H9 (cell line): Measurements from ENCODE around the gene JMJD1C. TPM values are rescaled to one million over a fixed set of nuclear protein-coding genes. Genes with fewer than 3 reads are reported as not detected.

Source experiments
- DNase-seq: peaks from one replicate; pipeline ENCODE4 v3.0.0-alpha.2; 2017
- H2AFZ ChIP-seq: one replicate; pipeline ENCODE4 v1.6.1; 2013; ENCODE audit warnings: mild to moderate bottlenecking, low read length, control low read depth, moderate library complexity
- H2AK5ac ChIP-seq: 2 replicates; pipeline ENCODE4 v1.6.1; 2013; ENCODE audit warnings: low read length, control low read depth, mixed read lengths; ENCODE audit not compliant: insufficient read length
- H2BK120ac ChIP-seq: one replicate; pipeline ENCODE4 v1.6.1; 2013; ENCODE audit warnings: low read depth, mild to moderate bottlenecking, low read length, control low read depth, inconsistent platforms; ENCODE audit not compliant: poor library complexity, severe bottlenecking
- H2BK12ac ChIP-seq: 2 replicates; pipeline ENCODE4 v1.6.1; 2013; ENCODE audit warnings: low read length, control low read depth, mixed read lengths, low read depth; ENCODE audit not compliant: insufficient read length
- H2BK15ac ChIP-seq: 2 replicates; pipeline ENCODE4 v1.6.1; 2013; ENCODE audit warnings: low read depth, low read length, control low read depth
- H2BK20ac ChIP-seq: one replicate; pipeline ENCODE4 v1.6.1; 2013; ENCODE audit warnings: low read depth, mild to moderate bottlenecking, low read length, control low read depth, inconsistent platforms; ENCODE audit not compliant: poor library complexity, severe bottlenecking
- H2BK5ac ChIP-seq: 2 replicates; pipeline ENCODE4 v1.6.1; 2013; ENCODE audit warnings: low read length, control low read depth, mixed read lengths; ENCODE audit not compliant: insufficient read length
- H3K14ac ChIP-seq: 2 replicates; pipeline ENCODE4 v1.6.1; 2013; ENCODE audit warnings: low read length, control low read depth; ENCODE audit not compliant: insufficient read depth
- H3K18ac ChIP-seq: 2 replicates; pipeline ENCODE4 v1.6.1; 2013; ENCODE audit warnings: low read depth, mild to moderate bottlenecking, mixed read lengths, low read length, control low read depth; ENCODE audit not compliant: insufficient read length
- H3K23ac ChIP-seq: 2 replicates; pipeline ENCODE4 v1.6.1; 2013; ENCODE audit warnings: low read length, control low read depth, mixed read lengths, low read depth; ENCODE audit not compliant: insufficient read length
- H3K23me2 ChIP-seq: 2 replicates; pipeline ENCODE4 v1.6.1; 2013; ENCODE audit warnings: low read depth, mild to moderate bottlenecking, mixed read lengths, low read length, control low read depth; ENCODE audit not compliant: insufficient read length, poor library complexity, severe bottlenecking
- H3K27ac ChIP-seq: 2 replicates; pipeline ENCODE4 v1.5.1; 2013; ENCODE audit warnings: low read length, control low read depth, mixed read lengths, low read depth; ENCODE audit not compliant: insufficient read length
- H3K27me3 ChIP-seq: 2 replicates; pipeline ENCODE4 v1.6.1; 2013; ENCODE audit warnings: low read length, control low read depth, inconsistent platforms; ENCODE audit not compliant: insufficient read depth
- H3K4ac ChIP-seq: 2 replicates; pipeline ENCODE4 v1.6.1; 2013; ENCODE audit warnings: low read depth, mild to moderate bottlenecking, control low read depth, inconsistent platforms, low read length, moderate library complexity
- H3K4me1 ChIP-seq: 2 replicates; pipeline ENCODE4 v1.6.1; 2013; ENCODE audit warnings: low read length, control low read depth, inconsistent platforms; ENCODE audit not compliant: insufficient read depth
- H3K4me2 ChIP-seq: 2 replicates; pipeline ENCODE4 v1.6.1; 2013; ENCODE audit warnings: low read length, control low read depth, mixed read lengths; ENCODE audit not compliant: insufficient read length, insufficient read depth
- H3K56ac ChIP-seq: 2 replicates; pipeline ENCODE4 v1.6.1; 2013; ENCODE audit warnings: low read depth, mild to moderate bottlenecking, mixed read lengths, low read length, control low read depth; ENCODE audit not compliant: insufficient read length
- H3K79me1 ChIP-seq: 2 replicates; pipeline ENCODE4 v1.6.1; 2013; ENCODE audit warnings: low read depth, mild to moderate bottlenecking, moderate library complexity, low read length, control low read depth, inconsistent platforms; ENCODE audit not compliant: insufficient read depth, poor library complexity, severe bottlenecking
- H3K79me2 ChIP-seq: 2 replicates; pipeline ENCODE4 v1.6.1; 2013; ENCODE audit warnings: low read length, control low read depth, inconsistent platforms; ENCODE audit not compliant: insufficient read depth
- H3K9ac ChIP-seq: 2 replicates; pipeline ENCODE4 v1.6.1; 2013; ENCODE audit warnings: low read length, control low read depth, mixed read lengths; ENCODE audit not compliant: insufficient read length; ENCODE audit errors: extremely low read depth
- H3K9me3 ChIP-seq: one replicate; pipeline ENCODE4 v1.6.1; 2013; ENCODE audit warnings: low read depth, low read length, inconsistent platforms; ENCODE audit not compliant: control insufficient read depth
- H3T11ph ChIP-seq: one replicate; pipeline ENCODE4 v1.6.1; 2013; ENCODE audit warnings: mild to moderate bottlenecking, low read length, control low read depth, inconsistent platforms
- H4K20me1 ChIP-seq: one replicate; pipeline ENCODE4 v1.6.1; 2013; ENCODE audit not compliant: control insufficient read depth, insufficient read length, insufficient read depth
- H4K5ac ChIP-seq: 2 replicates; pipeline ENCODE4 v1.6.1; 2013; ENCODE audit warnings: low read depth, mild to moderate bottlenecking, mixed read lengths, low read length, control low read depth; ENCODE audit not compliant: insufficient read length
- H4K8ac ChIP-seq: replicated peaks from 2 replicates; pipeline ENCODE4 v1.6.1; 2013; ENCODE audit warnings: low read length, control low read depth, mixed read lengths, low read depth; ENCODE audit not compliant: insufficient read length
- H4K91ac ChIP-seq: 2 replicates; pipeline ENCODE4 v1.6.1; 2013; ENCODE audit warnings: low read depth, mild to moderate bottlenecking, moderate library complexity, mixed read lengths, low read length, control low read depth; ENCODE audit not compliant: insufficient read length
- H3K27ac Mint-ChIP-seq, 3 experiments: 2 replicates in 2 of 3; 3 replicates in 1 of 3; pipeline ENCODE4 v1.8.0; 2020 to 2021; ENCODE audit warnings: mixed read lengths in 3 of 3, mild to moderate bottlenecking in 1 of 3, moderate library complexity in 1 of 3
- H3K27me3 Mint-ChIP-seq: 2 replicates; pipeline ENCODE4 v1.8.0; 2021; ENCODE audit warnings: low read depth, mild to moderate bottlenecking, moderate library complexity, mixed read lengths
- H3K36me3 Mint-ChIP-seq, 3 experiments: 2 replicates in 2 of 3; 3 replicates in 1 of 3; pipeline ENCODE4 v1.8.0; 2020 to 2021; ENCODE audit warnings: low read depth in 3 of 3, mixed read lengths in 3 of 3; ENCODE audit not compliant: insufficient read depth in 1 of 3
- H3K4me1 Mint-ChIP-seq, 2 experiments: 2 replicates each; pipeline ENCODE4 v1.8.0; 2020; ENCODE audit warnings: mixed read lengths in 2 of 2
- H3K4me3 Mint-ChIP-seq, 2 experiments: 2 replicates in 1 of 2; 3 replicates in 1 of 2; pipeline ENCODE4 v1.8.0; 2020 to 2021; ENCODE audit warnings: mild to moderate bottlenecking in 2 of 2, mixed read lengths in 2 of 2, moderate library complexity in 1 of 2
- H3K9me3 Mint-ChIP-seq, 2 experiments: 2 replicates in 1 of 2; 3 replicates in 1 of 2; pipeline ENCODE4 v1.8.0; 2020; ENCODE audit warnings: mild to moderate bottlenecking in 2 of 2, mixed read lengths in 2 of 2, moderate library complexity in 1 of 2
- WGBS: extraction: QIAGEN DNeasy Blood & Tissue Kit; methylation state at CpG from one replicate; pipeline ENCODE4 v1.1.7; 2013; ENCODE audit warnings: missing lambda C conversion rate, low lambda C conversion rate, mixed read lengths; ENCODE audit not compliant: insufficient read length; ENCODE audit errors: extremely low coverage; 5-methylcytosine and 5-hydroxymethylcytosine counted together
- total RNA-seq: library from RNA; stranded (reverse); gene quantifications from 2 replicates; pipeline ENCODE4 v1.2.1, GENCODE V29; 2021
- TF ChIP-seq, protein P1 (sequence below): fragments of 200-600 bp; sonication (generic); conservative IDR thresholded peaks from 3 replicates; pipeline ENCODE4 v1.8.0; 2021; ENCODE audit warnings: antibody characterized with exemption, mild to moderate bottlenecking

JMJD1C gene
- total RNA-seq, 1 experiment from 2014 or later, result 200 TPM

GRCh38 chr10:63199716-63200115, 266.1 kb downstream of the JMJD1C start:
- Histone ChIP-seq H3K23ac (no peak overlapping the region), H2BK120ac (no peak overlapping the region), H3K4ac (no peak overlapping the region), H2BK15ac (no peak overlapping the region), H4K5ac (no peak overlapping the region), H3K27me3 (no peaks in the 10 kb centered on the region), H2BK12ac (no peak overlapping the region), H3K56ac (no peak overlapping the region), H4K91ac (no peak overlapping the region), H4K20me1 (no peaks in the 10 kb centered on the region), H3K9ac (no peak overlapping the region), H2AK5ac (no peak overlapping the region), H3T11ph (no peak overlapping the region), H3K23me2 (no peaks in the 10 kb centered on the region), H4K8ac (no peak overlapping the region), H3K79me1 (no peaks in the 10 kb centered on the region), H2AFZ (no peak overlapping the region), H3K4me2 (no peak overlapping the region), H2BK5ac (no peak overlapping the region), H3K14ac (no peak overlapping the region), H2BK20ac (no peak overlapping the region), H3K4me1 (peaks cover 3% of the 10 kb centered on the region), H3K79me2 (peaks cover 3% of the 10 kb centered on the region; the same call in 1 of the 2 replicates), H3K27ac (no peak overlapping the region), H3K18ac (no peak overlapping the region), H3K9me3 (no peaks in the 10 kb centered on the region)
- peaks cover 30 to 36% of the 10 kb centered on the region in 2 experiments for H3K4me1 Mint-ChIP-seq
- no peak overlapping the region; a peak in 1 of 5 replicates for H3K4me3 Mint-ChIP-seq
- TF ChIP-seq, protein P1, sequence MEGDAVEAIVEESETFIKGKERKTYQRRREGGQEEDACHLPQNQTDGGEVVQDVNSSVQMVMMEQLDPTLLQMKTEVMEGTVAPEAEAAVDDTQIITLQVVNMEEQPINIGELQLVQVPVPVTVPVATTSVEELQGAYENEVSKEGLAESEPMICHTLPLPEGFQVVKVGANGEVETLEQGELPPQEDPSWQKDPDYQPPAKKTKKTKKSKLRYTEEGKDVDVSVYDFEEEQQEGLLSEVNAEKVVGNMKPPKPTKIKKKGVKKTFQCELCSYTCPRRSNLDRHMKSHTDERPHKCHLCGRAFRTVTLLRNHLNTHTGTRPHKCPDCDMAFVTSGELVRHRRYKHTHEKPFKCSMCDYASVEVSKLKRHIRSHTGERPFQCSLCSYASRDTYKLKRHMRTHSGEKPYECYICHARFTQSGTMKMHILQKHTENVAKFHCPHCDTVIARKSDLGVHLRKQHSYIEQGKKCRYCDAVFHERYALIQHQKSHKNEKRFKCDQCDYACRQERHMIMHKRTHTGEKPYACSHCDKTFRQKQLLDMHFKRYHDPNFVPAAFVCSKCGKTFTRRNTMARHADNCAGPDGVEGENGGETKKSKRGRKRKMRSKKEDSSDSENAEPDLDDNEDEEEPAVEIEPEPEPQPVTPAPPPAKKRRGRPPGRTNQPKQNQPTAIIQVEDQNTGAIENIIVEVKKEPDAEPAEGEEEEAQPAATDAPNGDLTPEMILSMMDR, result no peak
- peak overlapping the region in 2 of 3 experiments; percentile 52 to 80; a peak in 4 of 7 replicates for H3K27ac Mint-ChIP-seq
- DNase-seq, result no peak
- H3K27me3 Mint-ChIP-seq, result no peaks in the 10 kb centered on the region
- WGBS, result no CpG with 5 or more reads among the region's 2 CpGs
- H3K9me3 Mint-ChIP-seq, result no peaks in the 10 kb centered on the region
- peaks cover 38 to 69% (median 66%) of the 10 kb centered on the region in 3 experiments; a peak in 6 of 7 replicates for H3K36me3 Mint-ChIP-seq
